HCT116 (cell line): ENCODE measurements around the gene MOV10. TPM values are rescaled to one million over a fixed set of nuclear protein-coding genes. Genes with fewer than 3 reads are reported as not detected.
A peak's percentile ranks its signal among the peaks of the same experiment; 100 is the strongest.

Source experiments
- ATAC-seq: fragments of 200-7000 bp; cut with Tn5 transposase; 2 replicates; pipeline ENCODE4 v1.9.1; 2020; ENCODE audit warnings: mild to moderate bottlenecking, moderate library complexity
- BruUV-seq: library from RNA; stranded (reverse); fragments of 400-500 nt; replicated peaks from 2 replicates; lab custom pipeline; 2021; lab: Mats Ljungman, UMichigan
- CTCF ChIA-PET: fragments of 300-600 bp; sonication (Branson Sonifier 250); formaldehyde crosslinking; loops from one replicate; lab custom pipeline; 2021; ENCODE audit warnings: antibody characterized with exemption; lab: Charles Lee
- POLR2A ChIA-PET: fragments of 300-600, 350-600 bp; sonication (Branson Sonifier 250); formaldehyde crosslinking; loops from one replicate; lab custom pipeline; 2021; ENCODE audit warnings: antibody characterized with exemption; lab: Charles Lee
- RAD21 ChIA-PET, 2 experiments: fragments of 300-600 bp; sonication (Branson Sonifier 250); formaldehyde crosslinking; loops; one replicate each; lab custom pipeline; 2023; ENCODE audit warnings: low total read pairs in 2 of 2; ENCODE audit not compliant: uncharacterized antibody in 2 of 2, unreplicated experiment in 2 of 2, low non-redundant PET in 1 of 2; lab: Charles Lee
- DNase-seq: peaks from one replicate; pipeline ENCODE4 v3.0.0-alpha.2; 2010; ENCODE audit warnings: low read depth, low spot score
- H2AFZ ChIP-seq: fragments of 200-600 bp; shearing (Covaris generic), sonication (generic); 2 replicates; pipeline ENCODE4 v1.6.1; 2017; ENCODE audit warnings: low read depth, mixed run types, mixed read lengths, antibody characterized with exemption, low read length; ENCODE audit not compliant: poor library complexity, severe bottlenecking
- H3K27ac ChIP-seq: 2 replicates; pipeline ENCODE4 v1.5.1; 2012; ENCODE audit warnings: low read depth, low read length
- H3K27me3 ChIP-seq: fragments of 200-600 bp; sonication (generic); 2 replicates; pipeline ENCODE4 v1.6.1; 2016; ENCODE audit warnings: mixed run types, low read length, mixed read lengths; ENCODE audit not compliant: insufficient read depth
- H3K36me3 ChIP-seq, 2 experiments: fragments of 200-500 bp in 1 of 2; fragments of 200-600 bp in 1 of 2; sonication (Bioruptor generic) in 1 of 2; sonication (generic) in 1 of 2; 2 replicates each; pipeline versions ENCODE4 v1.5.1 to v1.6.1; 2014 to 2016; ENCODE audit warnings: low read length in 2 of 2, inconsistent platforms in 1 of 2, mixed read lengths in 1 of 2, mixed run types in 1 of 2; ENCODE audit not compliant: insufficient read depth in 2 of 2, control insufficient read depth in 1 of 2
- H3K4me1 ChIP-seq, 2 experiments: fragments of 200-600 bp in 1 of 2; sonication (generic) in 1 of 2; 2 replicates each; pipeline versions ENCODE4 v1.5.1 to v1.6.1; 2012 to 2017; ENCODE audit warnings: low read length in 2 of 2, inconsistent platforms in 1 of 2, mild to moderate bottlenecking in 1 of 2, mixed read lengths in 1 of 2, mixed run types in 1 of 2, moderate library complexity in 1 of 2; ENCODE audit not compliant: insufficient read depth in 2 of 2, control insufficient read depth in 1 of 2
- H3K4me2 ChIP-seq: fragments of 200-600 bp; sonication (generic); 2 replicates; pipeline ENCODE4 v1.6.1; 2017; ENCODE audit warnings: mixed run types, low read length, mixed read lengths
- H3K4me3 ChIP-seq, 2 experiments: fragments of 200-600 bp in 1 of 2; sonication (generic) in 1 of 2; replicated peaks in 1 of 2; 2 replicates each; pipeline ENCODE4 v1.5.1; 2011 to 2016; ENCODE audit warnings: low read length in 2 of 2, control low read depth in 1 of 2, low read depth in 1 of 2, mild to moderate bottlenecking in 1 of 2, mixed read lengths in 1 of 2, mixed run types in 1 of 2
- H3K79me2 ChIP-seq: fragments of 200-600 bp; sonication (generic); 2 replicates; pipeline ENCODE4 v1.6.1; 2017; ENCODE audit warnings: mild to moderate bottlenecking, mixed run types, low read length, moderate library complexity, mixed read lengths; ENCODE audit not compliant: insufficient read depth
- H3K9ac ChIP-seq: fragments of 200-600 bp; sonication (generic); 2 replicates; pipeline ENCODE4 v1.6.1; 2016; ENCODE audit warnings: low read length, mixed read lengths
- H3K9me2 ChIP-seq: fragments of 200-600 bp; sonication (generic), shearing (Covaris generic); 2 replicates; pipeline ENCODE4 v1.6.1; 2017; ENCODE audit warnings: mixed run types, mild to moderate bottlenecking, moderate library complexity; ENCODE audit not compliant: insufficient read depth
- H3K9me3 ChIP-seq, 2 experiments: fragments of 200-500 bp in 1 of 2; fragments of 200-600 bp in 1 of 2; sonication (Bioruptor generic) in 1 of 2; sonication (generic) in 1 of 2; 2 replicates each; pipeline ENCODE4 v1.6.1; 2014 to 2017; ENCODE audit warnings: low read length in 2 of 2, mixed read lengths in 2 of 2, inconsistent platforms in 1 of 2, low read depth in 1 of 2, mild to moderate bottlenecking in 1 of 2, mixed run types in 1 of 2, moderate library complexity in 1 of 2; ENCODE audit not compliant: control insufficient read depth in 1 of 2, insufficient read depth in 1 of 2
- H4K20me1 ChIP-seq: fragments of 200-600 bp; sonication (generic), shearing (Covaris generic); 2 replicates; pipeline ENCODE4 v1.6.1; 2017; ENCODE audit warnings: mixed run types, mild to moderate bottlenecking, moderate library complexity; ENCODE audit not compliant: insufficient read depth
- ATF3 ChIP-seq: IDR thresholded peaks from 2 replicates; pipeline ENCODE4 v1.6.1; 2012
- CTCF ChIP-seq, 3 experiments: fragments of 200-600 bp in 1 of 3; sonication (generic) in 1 of 3; IDR thresholded peaks in 2 of 3; conservative IDR thresholded peaks in 1 of 3; 2 replicates each; pipeline ENCODE4 v1.5.1; 2012 to 2017; ENCODE audit warnings: low read depth in 2 of 3, low read length in 2 of 3, antibody characterized with exemption in 1 of 3, borderline replicate concordance in 1 of 3, control low read depth in 1 of 3, mild to moderate bottlenecking in 1 of 3, mixed read lengths in 1 of 3, mixed run types in 1 of 3, moderate library complexity in 1 of 3; ENCODE audit not compliant: insufficient read depth in 1 of 3
- EGR1 ChIP-seq: IDR thresholded peaks from 2 replicates; pipeline ENCODE4 v1.6.1; 2012; ENCODE audit warnings: low read depth
- ELF1 ChIP-seq: IDR thresholded peaks from 2 replicates; pipeline ENCODE4 v1.6.1; 2012; ENCODE audit warnings: low read depth, borderline replicate concordance
- EZH2phosphoT487 ChIP-seq: fragments of 200-600 bp; IDR thresholded peaks from 2 replicates; pipeline ENCODE4 v1.6.1; 2018; ENCODE audit warnings: antibody characterized with exemption, borderline replicate concordance
- JUND ChIP-seq: IDR thresholded peaks from 2 replicates; pipeline ENCODE4 v1.6.1; 2012
- MAX ChIP-seq: IDR thresholded peaks from 2 replicates; pipeline ENCODE4 v1.6.1; 2012
- POLR2A ChIP-seq: IDR thresholded peaks from 2 replicates; pipeline ENCODE4 v1.7.0; 2011; ENCODE audit warnings: borderline replicate concordance; ENCODE audit not compliant: insufficient read depth, insufficient read length; ENCODE audit errors: extremely low read depth
- POLR2AphosphoS5 ChIP-seq: IDR thresholded peaks from 2 replicates; pipeline ENCODE4 v1.6.1; 2011; ENCODE audit warnings: mild to moderate bottlenecking, low read depth, low read length, moderate library complexity
- RAD21 ChIP-seq: IDR thresholded peaks from 2 replicates; pipeline ENCODE4 v1.6.1; 2012; ENCODE audit warnings: low read depth, mild to moderate bottlenecking
- SP1 ChIP-seq: IDR thresholded peaks from 2 replicates; pipeline ENCODE4 v1.6.1; 2012; ENCODE audit warnings: low read depth
- YY1 ChIP-seq: IDR thresholded peaks from 2 replicates; pipeline ENCODE4 v1.6.1; 2011; ENCODE audit warnings: low read length, low read depth, moderate library complexity, mild to moderate bottlenecking; ENCODE audit not compliant: insufficient replicate concordance; ENCODE audit errors: extremely low read depth
- intact Hi-C: fragments of 100-400 bp; cut with micrococcal nuclease; formaldehyde crosslinking; loops from 2 replicates; pipeline ENCODE4 v1.10.0; 2022
- total RNA-seq: library from RNA; stranded (reverse); gene quantifications from one replicate; pipeline ENCODE4 v1.2.1, GENCODE V29; 2021; ENCODE audit not compliant: unreplicated experiment

MOV10 gene
- total RNA-seq, 1 experiment from 2014 or later = 109 TPM

DNA sequence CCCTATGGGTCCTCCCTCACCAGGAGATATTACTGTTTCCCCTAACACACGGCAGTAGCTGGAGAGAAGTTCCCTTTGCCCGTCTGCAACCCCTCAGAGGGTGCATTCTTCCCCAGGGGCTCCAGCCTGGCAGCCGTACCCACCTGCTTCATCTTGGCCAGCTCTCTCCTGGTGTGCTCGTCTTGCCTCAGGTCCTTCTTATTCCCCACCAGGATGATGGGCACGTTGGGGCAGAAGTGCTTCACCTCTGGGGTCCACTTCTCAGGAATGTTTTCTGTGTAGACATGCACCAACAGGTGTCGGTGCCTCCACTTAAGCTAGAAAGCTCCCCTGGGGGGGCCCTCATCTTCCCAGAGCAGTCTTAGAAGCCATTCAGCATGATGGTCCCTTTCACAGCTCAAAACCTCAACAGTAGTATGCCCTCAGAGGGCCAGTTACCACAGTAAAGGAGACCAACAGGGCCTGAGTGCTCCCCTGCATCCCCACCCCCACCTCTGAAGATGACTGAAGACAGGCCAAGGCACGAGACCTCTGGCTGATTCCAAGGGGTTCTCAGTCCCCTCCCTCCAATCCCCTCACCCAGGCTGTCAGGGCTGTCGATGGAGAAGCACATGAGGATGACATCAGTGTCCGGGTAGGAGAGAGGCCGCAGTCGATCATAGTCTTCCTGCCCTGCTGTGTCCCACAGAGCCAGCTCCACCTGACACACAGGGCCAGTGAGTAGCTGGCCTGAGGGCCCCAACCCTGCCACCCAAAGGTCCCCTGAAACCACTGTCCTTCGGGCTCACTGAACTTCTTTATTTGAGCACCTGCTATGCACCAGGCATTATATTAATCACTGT is 28.2 kb downstream of the MOV10 start:
- no peak overlapping the region for H3K4me3 ChIP-seq
- H2AFZ ChIP-seq = no peak overlapping the region
- RAD21 ChIA-PET = interaction anchor here in 1 of 2 experiments (0.8 kb wide), 1 partner anchor 16 kb away, joined by 3 read pairs; no protein-coding TSS in a partner anchor
- DNase-seq (no peak), ATAC-seq (no peak)
- H4K20me1 ChIP-seq = no peaks in the 10 kb centered on the region
- 0 out of 2 replicates have a peak overlapping the region, but pooled peaks have one; percentile 76 for H3K4me2 ChIP-seq
- POLR2A ChIA-PET = interaction anchor here (2.6 kb wide), 1 partner anchor 28 kb away, joined by 9 read pairs; the partner anchor contains the start of gene MOV10
- H3K4me1 ChIP-seq = peaks cover 54 to 78% of the 10 kb centered on the region in 2 experiments
- BruUV-seq = no TSS peak
- intact Hi-C loops = loop anchor here (10.0 kb wide), 1 partner anchor 178 kb away; no protein-coding TSS in a partner anchor
- H3K27ac ChIP-seq = no peak overlapping the region
- no peak overlapping the region for H3K9ac ChIP-seq
- H3K9me2 ChIP-seq = no peaks in the 10 kb centered on the region
- TF ChIP-seq POLR2A (no peak), ATF3 (no peak), SP1 (no peak), RAD21 (no peak), ELF1 (no peak)
- peaks cover 39% of the 10 kb centered on the region for H3K79me2 ChIP-seq
- CTCF ChIA-PET = no interaction called here
- no peaks in the 10 kb centered on the region for H3K9me3 ChIP-seq
- H3K36me3 ChIP-seq = peaks cover 2 to 23% of the 10 kb centered on the region in 2 experiments; a peak in 1 of 4 replicates
- H3K27me3 ChIP-seq = no peaks in the 10 kb centered on the region

DNA sequence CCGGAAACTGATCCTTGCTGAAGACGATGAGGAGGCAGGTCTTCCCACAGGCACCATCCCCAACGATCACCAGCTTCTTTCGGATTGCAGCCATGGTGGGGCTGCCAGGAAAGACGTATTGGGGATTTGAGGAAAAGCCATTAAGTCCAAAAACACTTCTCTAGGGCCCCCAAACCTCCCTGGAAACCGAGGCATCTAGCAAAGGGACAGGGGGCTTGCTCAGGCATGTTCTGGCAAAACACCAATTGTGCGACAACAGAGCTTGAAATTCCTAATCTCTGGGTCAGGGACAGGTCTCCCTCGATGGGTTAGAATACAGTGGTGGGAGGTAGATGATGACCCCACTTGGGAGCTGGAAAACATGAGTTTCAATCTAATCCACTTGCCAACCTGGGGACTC is 29.2 kb downstream of the MOV10 start:
- Histone ChIP-seq H3K9me2 (no peaks in the 10 kb centered on the region), H4K20me1 (no peaks in the 10 kb centered on the region), H3K4me2 (peak overlapping the region; percentile 93; the same call in 1 of the 2 replicates), H3K9ac (no peak overlapping the region), H3K9me3 (no peaks in the 10 kb centered on the region), H3K27me3 (no peaks in the 10 kb centered on the region), H3K4me3 (no peak overlapping the region), H3K4me1 (peaks cover 54 to 78% of the 10 kb centered on the region in 2 experiments), H2AFZ (no peak overlapping the region), H3K27ac (no peak overlapping the region; the same call in 1 of the 2 replicates), H3K36me3 (peaks cover 2 to 23% of the 10 kb centered on the region in 2 experiments; a peak in 1 of 4 replicates), H3K79me2 (peaks cover 39% of the 10 kb centered on the region)
- ChIA-PET POLR2A (interaction anchor here (1.1 to 2.6 kb wide), 2 partner anchors 29 to 312 kb away, joined by 3 to 9 read pairs; partner anchors contain the start of gene MOV10), CTCF (interaction anchor here (1.4 to 1.8 kb wide), 3 partner anchors 12 to 405 kb away, joined by 3 to 13 read pairs (median 5); partner anchors contain the start of genes LRIG2 and PPM1J), RAD21 (interaction anchor here in 1 of 2 experiments (0.6 kb wide), 1 partner anchor 27 kb away, joined by 3 read pairs; no protein-coding TSS in a partner anchor)
- ATAC-seq = no peak
- no peak for DNase-seq
- intact Hi-C loops = loop anchor here (2.0 to 10.0 kb wide), 3 partner anchors 29 to 179 kb away; partner anchors contain the start of gene MOV10
- BruUV-seq = no TSS peak
- TF ChIP-seq ATF3 (no peak), MAX (no peak), POLR2AphosphoS5 (no peak), CTCF (IDR thresholded peaks at IDR 0.05 in 2 of 3, conservative IDR thresholded peaks at IDR 0.05 in 1 of 3; ENCODE audit: borderline replicate concordance in 1 of 3, insufficient read depth in 1 of 3, low read depth in 2 of 3, low read length in 2 of 3) (no peak), EGR1 (no peak), EZH2phosphoT487 (no peak), YY1 (no peak), POLR2A (no peak), JUND (no peak)
